ENCODE data around the gene NPEPPS. TPM values are rescaled to one million over a fixed set of nuclear protein-coding genes. Genes with fewer than 3 reads are reported as not detected.

NPEPPS gene
- total and polyA plus RNA-seq, 9 donors = 96.8 to 166 (median 114) TPM

Other genes starting within 250 kb of the NPEPPS start
- 6.9 TPM for gene EFCAB13, start 207.2 kb upstream of the NPEPPS start, total RNA-seq
- 1 to 10 TPM; 1.5 to 6.6 (median 3.4) TPM for gene EFCAB13, start 207.2 kb upstream of the NPEPPS start, polyA plus RNA-seq (ENCODE audit: insufficient read depth in 1 of 8, insufficient read length in 8 of 8, low replicate concordance in 1 of 8)
- 124 TPM for gene KPNB1, start 118.8 kb downstream of the NPEPPS start, total RNA-seq
- gene KPNB1, start 118.8 kb downstream of the NPEPPS start, polyA plus RNA-seq (ENCODE audit: insufficient read depth in 1 of 8, insufficient read length in 8 of 8, low replicate concordance in 1 of 8) = 100 to 1,000 TPM; 132 to 184 (median 159) TPM
- 14.4 TPM for gene TBKBP1, start 163.1 kb downstream of the NPEPPS start, total RNA-seq
- gene TBKBP1, start 163.1 kb downstream of the NPEPPS start, polyA plus RNA-seq (ENCODE audit: insufficient read depth in 1 of 8, insufficient read length in 8 of 8, low replicate concordance in 1 of 8) = 10 to 100 TPM; 27.4 to 37.8 (median 33.1) TPM
- gene TBX21, start 202.1 kb downstream of the NPEPPS start, total RNA-seq = 0.09 TPM
- gene TBX21, start 202.1 kb downstream of the NPEPPS start, polyA plus RNA-seq (ENCODE audit: insufficient read depth in 1 of 8, insufficient read length in 8 of 8, low replicate concordance in 1 of 8) = under 1 TPM; 0.12 to 0.34 (median 0.18) TPM